GM12878 (cell line): ENCODE results near the gene SLCO4A1. TPM values are rescaled to one million over a fixed set of nuclear protein-coding genes. Genes with fewer than 3 reads are reported as not detected.

Experiments
- ATAC-seq: fragments of 200-7000 bp; cut with Tn5 transposase; 3 replicates; pipeline ENCODE4 v1.9.1; 2020; ENCODE audit warnings: mild to moderate bottlenecking, moderate library complexity
- BruUV-seq: library from RNA; stranded (reverse); fragments of 400-500 nt; replicated peaks from 2 replicates; lab custom pipeline; 2021; lab: Mats Ljungman, UMichigan
- CTCF ChIA-PET: fragments of 300-600 bp; sonication (Branson Sonifier 250); formaldehyde crosslinking; extraction: SDS; loops from one replicate; lab custom pipeline; 2021; ENCODE audit warnings: inconsistent platforms; lab: Yijun Ruan, JAX
- POLR2A ChIA-PET: fragments of 350-600 bp; formaldehyde crosslinking; extraction: SDS; loops from one replicate; lab custom pipeline; 2021; ENCODE audit warnings: inconsistent platforms; lab: Charles Lee
- RAD21 ChIA-PET: fragments of 300-600 bp; sonication (Branson Sonifier 250); formaldehyde crosslinking; loops from one replicate; lab custom pipeline; 2023; ENCODE audit warnings: antibody characterized with exemption; ENCODE audit not compliant: unreplicated experiment; lab: Charles Lee
- SMC1A ChIA-PET: fragments of 300-600 bp; sonication (Branson Sonifier 250); formaldehyde crosslinking; loops from one replicate; lab custom pipeline; 2023; ENCODE audit not compliant: unreplicated experiment, uncharacterized antibody; lab: Charles Lee
- DNase-seq: peaks from one replicate; pipeline ENCODE4 v3.0.0-alpha.2; 2011; ENCODE audit warnings: low read depth, low spot score
- FAIRE-seq: peaks from 3 replicates; lab custom pipeline; 2011; peaks lifted over from hg19 to GRCh38; lab: Jason Lieb, UNC
- H2AFZ ChIP-seq: 2 replicates; pipeline ENCODE4 v1.6.0; 2011; ENCODE audit warnings: low read depth, low read length, control low read depth; ENCODE audit not compliant: control insufficient read depth
- H3K27ac ChIP-seq: 2 replicates; pipeline ENCODE4 v1.5.1; 2011; ENCODE audit warnings: control low read depth; ENCODE audit not compliant: control insufficient read depth, insufficient read depth
- H3K27me3 ChIP-seq, 2 experiments: replicated peaks in 1 of 2; 2 replicates each; pipeline versions ENCODE4 v1.6.0 to v1.6.1; 2011; ENCODE audit warnings: low read length in 1 of 2; ENCODE audit not compliant: control insufficient read depth in 2 of 2, insufficient read depth in 2 of 2
- H3K36me3 ChIP-seq, 2 experiments: 2 replicates each; pipeline ENCODE4 v1.5.1; 2011; ENCODE audit warnings: low read length in 1 of 2; ENCODE audit not compliant: control insufficient read depth in 2 of 2, insufficient read depth in 2 of 2
- H3K4me1 ChIP-seq: 2 replicates; pipeline ENCODE4 v1.6.1; 2011; ENCODE audit warnings: mild to moderate bottlenecking, low read length, moderate library complexity, mixed read lengths; ENCODE audit not compliant: control insufficient read depth, insufficient read depth
- H3K4me2 ChIP-seq: 2 replicates; pipeline ENCODE4 v1.6.0; 2011; ENCODE audit warnings: control low read depth; ENCODE audit not compliant: control insufficient read depth, insufficient read depth
- H3K4me3 ChIP-seq: fragments of 200-600 bp; sonication (generic); 2 replicates; pipeline ENCODE4 v1.5.1; 2016
- H3K79me2 ChIP-seq: 2 replicates; pipeline ENCODE4 v1.6.0; 2011; ENCODE audit warnings: low read length; ENCODE audit not compliant: control insufficient read depth, insufficient read depth
- H3K9ac ChIP-seq: 2 replicates; pipeline ENCODE4 v1.8.0; 2011; ENCODE audit warnings: low read length, control low read depth, mixed read lengths; ENCODE audit not compliant: control insufficient read depth, insufficient read depth
- H3K9me3 ChIP-seq: replicated peaks from 3 replicates; pipeline ENCODE4 v1.5.1; 2011; ENCODE audit warnings: mild to moderate bottlenecking, low read length; ENCODE audit not compliant: control insufficient read depth, insufficient read depth
- H4K20me1 ChIP-seq: 2 replicates; pipeline ENCODE4 v1.6.0; 2011; ENCODE audit not compliant: control insufficient read depth, insufficient read depth
- ATF7 ChIP-seq: fragments of 450-650 bp; IDR thresholded peaks from 2 replicates; pipeline ENCODE4 v1.6.1; 2016; ENCODE audit warnings: low read depth, mild to moderate bottlenecking
- CBFB ChIP-seq: IDR thresholded peaks from 2 replicates; pipeline ENCODE4 v1.6.1; 2016; ENCODE audit warnings: antibody characterized with exemption, low read depth
- CBX3 ChIP-seq: fragments of 200-600 bp; sonication (generic); IDR thresholded peaks from 2 replicates; pipeline ENCODE4 v1.6.1; 2016; ENCODE audit warnings: low read depth, borderline replicate concordance
- CHD4 ChIP-seq: fragments of 200-600 bp; sonication (generic); IDR thresholded peaks from 2 replicates; pipeline ENCODE4 v1.6.1; 2016; ENCODE audit warnings: mild to moderate bottlenecking
- DPF2 ChIP-seq: fragments of 450-650 bp; IDR thresholded peaks from 2 replicates; pipeline ENCODE4 v1.6.1; 2017; ENCODE audit warnings: mild to moderate bottlenecking
- HDGF ChIP-seq: fragments of 450-650 bp; IDR thresholded peaks from 2 replicates; pipeline ENCODE4 v1.6.1; 2016; ENCODE audit warnings: antibody characterized with exemption
- IKZF2 ChIP-seq, 2 experiments: fragments of 450-650 bp; IDR thresholded peaks; 2 replicates each; pipeline ENCODE4 v1.6.1; 2017; ENCODE audit warnings: mild to moderate bottlenecking in 2 of 2, moderate library complexity in 2 of 2
- JUND ChIP-seq: IDR thresholded peaks from 2 replicates; pipeline ENCODE4 v1.6.1; 2012; ENCODE audit warnings: low read depth, mild to moderate bottlenecking, low read length, improper control_type of control experiment, moderate library complexity
- NFYA ChIP-seq: IDR thresholded peaks from 2 replicates; pipeline ENCODE4 v1.6.1; 2011; ENCODE audit warnings: low read depth, mild to moderate bottlenecking, low read length, improper control_type of control experiment, borderline replicate concordance
- PKNOX1 ChIP-seq: fragments of 450-650 bp; IDR thresholded peaks from 2 replicates; pipeline ENCODE4 v1.6.1; 2016; ENCODE audit warnings: mild to moderate bottlenecking
- SMC3 ChIP-seq: IDR thresholded peaks from 2 replicates; pipeline ENCODE4 v1.6.1; 2011; ENCODE audit warnings: low read length, improper control_type of control experiment, borderline replicate concordance
- SPI1 ChIP-seq: IDR thresholded peaks from 2 replicates; pipeline ENCODE4 v1.6.1; 2011; ENCODE audit warnings: low read depth, mild to moderate bottlenecking, low read length, moderate library complexity, borderline replicate concordance; ENCODE audit not compliant: insufficient read depth
- TAF1 ChIP-seq: IDR thresholded peaks from 2 replicates; pipeline ENCODE4 v1.6.1; 2011; ENCODE audit warnings: mild to moderate bottlenecking, low read depth, low read length, borderline replicate concordance
- ZNF687 ChIP-seq: fragments of 450-650 bp; IDR thresholded peaks from 2 replicates; pipeline ENCODE4 v1.6.1; 2017; ENCODE audit warnings: mild to moderate bottlenecking, moderate library complexity
- WGBS: methylation state at CpG from one replicate; pipeline ENCODE4 v1.1.6; 2016; ENCODE audit warnings: low lambda C conversion rate; ENCODE audit not compliant: insufficient replicate concordance, insufficient coverage; ENCODE audit errors: missing lambda C conversion rate; 5-methylcytosine and 5-hydroxymethylcytosine counted together
- in situ Hi-C: fragments of 300-500 bp; cut with MboI; formaldehyde crosslinking; loops from 9 replicates; pipeline ENCODE4 v1.14.3; 2018; ENCODE audit warnings: mixed read lengths
- intact Hi-C: fragments of 100-400 bp; cut with micrococcal nuclease; formaldehyde crosslinking; loops from one replicate; pipeline ENCODE4 v1.14.2; 2022; ENCODE audit not compliant: unreplicated experiment
- polyA plus RNA-seq, 11 experiments: library from polyadenylated mRNA; depleted of rRNA in 4 of 11; unstranded in 6 of 11; stranded (reverse) in 5 of 11; fragments of >200 nt; fragmentation: Nextera tagmentation in 4 of 11; fragmentation: Illumina TruSeq in 1 of 11; extraction: Ambion mirVana in 4 of 11; extraction: Trizol in 1 of 11; gene quantifications; 1 replicate in 1 of 11; 2 replicates in 10 of 11; pipeline versions ENCODE4 v1.2.1 to v1.2.3, GENCODE V29; 2011 to 2016; ENCODE audit warnings: inconsistent platforms in 2 of 11, missing spikeins in 2 of 11, low read depth in 1 of 11
- total RNA-seq, 4 experiments: library from RNA; depleted of rRNA in 3 of 4; stranded (reverse); fragments of >200 nt in 3 of 4; fragmentation: Illumina TruSeq in 1 of 4; extraction: Trizol in 1 of 4; gene quantifications; 2 replicates each; pipeline versions ENCODE4 v1.2.1 to v1.2.3, GENCODE V29; 2013 to 2021

SLCO4A1 gene
- total and polyA plus RNA-seq, 10 of the 15 experiments (the other 5 are each of a cell fraction or from before 2014, with no cell fraction given), result 2.1 to 30.7 (median 12.0) TPM

GRCh38 chr20:62675156-62675876 is 33.0 kb downstream of the SLCO4A1 start:
- no TSS peak for BruUV-seq
- Histone ChIP-seq H3K4me1 (no peaks in the 10 kb centered on the region; the same call in 1 of the 2 replicates), H3K79me2 (no peaks in the 10 kb centered on the region), H3K4me2 (no peak overlapping the region), H3K9me3 (no peaks in the 10 kb centered on the region; the same call in 2 of the 3 replicates), H3K27me3 (no peaks in the 10 kb centered on the region), H4K20me1 (no peaks in the 10 kb centered on the region), H3K9ac (no peak overlapping the region)
- ChIA-PET CTCF (no interaction called here), POLR2A (no interaction called here)
- TF ChIP-seq CBX3, result no peak
- TF ChIP-seq CHD4, result no peak
- TF ChIP-seq IKZF2 (IDR thresholded peaks at IDR 0.05), result no peak
- TF ChIP-seq, all 136 proteins: peak for 0
- no peaks in the 10 kb centered on the region; a peak in 1 of 4 replicates for H3K36me3 ChIP-seq
- no peak for ATAC-seq
- in situ Hi-C loops (no loop called here), intact Hi-C loops (no loop called here)
- no peak for FAIRE-seq
- no peak overlapping the region for H3K4me3 ChIP-seq
- 76% methylated on average over 25 of the region's 25 CpGs for WGBS
- SMC1A ChIA-PET, result no interaction called here
- H3K27ac ChIP-seq, result no peak overlapping the region
- no peak for DNase-seq
- RAD21 ChIA-PET, result no interaction called here
- no peak overlapping the region for H2AFZ ChIP-seq

GRCh38 chr20:62675877-62676260 is 33.6 kb downstream of the SLCO4A1 start:
- ATAC-seq, result no peak
- Histone ChIP-seq H3K36me3 (no peaks in the 10 kb centered on the region), H3K9me3 (no peaks in the 10 kb centered on the region; the same call in 2 of the 3 replicates), H3K27ac (no peak overlapping the region), H3K27me3 (no peaks in the 10 kb centered on the region), H3K79me2 (no peaks in the 10 kb centered on the region), H3K9ac (no peak overlapping the region), H3K4me3 (no peak overlapping the region), H4K20me1 (no peaks in the 10 kb centered on the region), H3K4me2 (no peak overlapping the region), H3K4me1 (no peaks in the 10 kb centered on the region; the same call in 1 of the 2 replicates), H2AFZ (no peak overlapping the region)
- intact Hi-C loops (no loop called here), in situ Hi-C loops (no loop called here)
- FAIRE-seq, result no peak
- POLR2A ChIA-PET, result no interaction called here
- SMC1A ChIA-PET, result no interaction called here
- BruUV-seq, result no TSS peak
- DNase-seq, result no peak
- CTCF ChIA-PET, result no interaction called here
- WGBS, result 83% methylated on average over 14 of the region's 14 CpGs
- RAD21 ChIA-PET, result no interaction called here
- TF ChIP-seq CBFB (no peak), ATF7 (no peak), TAF1 (no peak), PKNOX1 (no peak), IKZF2 (IDR thresholded peaks at IDR 0.05) (no peak), DPF2 (no peak), SPI1 (no peak), SMC3 (no peak), HDGF (no peak), NFYA (no peak), JUND (no peak), ZNF687 (no peak)
